NT2/D1 (cell line): ENCODE measurements around the gene LIME1.

Experiments used
- SUZ12 ChIP-seq: IDR thresholded peaks from 2 replicates; pipeline ENCODE4 v1.6.1; 2011; ENCODE audit not compliant: insufficient read length, insufficient read depth; ENCODE audit errors: extremely low read depth
- YY1 ChIP-seq: IDR thresholded peaks from 2 replicates; pipeline ENCODE4 v1.6.1; 2011; ENCODE audit not compliant: insufficient read length, insufficient read depth
- ZNF274 ChIP-seq: IDR thresholded peaks from 2 replicates; pipeline ENCODE4 v1.6.1; 2011; ENCODE audit warnings: mild to moderate bottlenecking, low read depth, low read length

- TF ChIP-seq ZNF274 = no peak
- no peak for TF ChIP-seq YY1
- no peak for TF ChIP-seq SUZ12
These were observed 47.5 kb downstream of the LIME1 start for GRCh38 chr20:63783970-63784369.
